D341Med (cell line): Measurements from ENCODE around the gene CEACAM18.

Experiments
- DNase-seq: peaks from one replicate; pipeline ENCODE4 v3.0.0; 2012; ENCODE audit warnings: low spot score

Gene CEACAM18

GRCh38 chr19:51531349-51532315, 53.3 kb downstream of the CEACAM18 start, which contains the start of gene SIGLEC6:
SIGLEC6 (minus strand) TSS chr19:51531670; CDS start chr19:51531648, 22 bp downstream.
- DNase-seq, result no peak

- no peak for DNase-seq
These were observed 57.2 kb downstream of the CEACAM18 start for GRCh38 chr19:51535535-51535934.

DNA sequence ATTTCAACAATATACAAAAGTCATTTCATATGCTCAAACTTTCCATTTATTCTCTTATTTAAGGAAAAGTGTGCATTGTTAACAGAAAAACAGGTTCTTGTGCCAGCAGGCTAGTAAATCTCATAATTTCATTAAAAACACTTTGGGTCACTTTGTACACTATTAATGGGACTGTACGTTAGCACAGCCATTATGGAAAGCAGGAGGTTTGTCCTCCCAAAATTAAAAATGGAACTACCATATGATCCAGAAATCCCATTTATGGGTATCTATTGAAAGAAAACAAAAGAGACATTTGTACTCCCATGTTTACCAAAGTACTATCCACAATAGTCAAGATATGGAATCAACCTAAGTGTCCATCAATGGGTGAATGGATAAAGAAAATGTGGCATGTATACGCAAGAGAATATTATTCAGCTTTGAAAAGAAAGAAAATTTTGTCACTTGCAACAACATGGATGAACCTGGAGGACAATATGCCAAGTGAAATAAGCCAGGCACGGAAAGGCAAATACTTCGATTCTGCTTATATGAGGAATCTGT, 61.6 kb downstream of the CEACAM18 start:
- no peak for DNase-seq
